T-helper 9 cell (primary cell): ENCODE data around the gene BPGM.
"Not testable (repeated sequence)": the region's sequence is repeated elsewhere in the genome, so short reads cannot be mapped to it uniquely, and the experiment has no call there.

Experiments
- DNase-seq: peaks from one replicate; pipeline ENCODE4 v3.0.0-alpha.2; 2020

Gene BPGM

GRCh38 chr7:134667899-134668298 is 21.2 kb downstream of the BPGM start:
- DNase-seq: no peak

- no peak for DNase-seq
Observed at GRCh38 chr7:134669388-134669787, 22.7 kb downstream of the BPGM start.

- peak; percentile 79 for DNase-seq
Observed at GRCh38 chr7:134669845-134670373, 23.3 kb downstream of the BPGM start.

- DNase-seq: no peak
Observed at GRCh38 chr7:134671609-134672008, 25.0 kb downstream of the BPGM start.

GRCh38 chr7:134674424-134674823 is 27.8 kb downstream of the BPGM start:
- DNase-seq: no peak

- no peak for DNase-seq
Observed at GRCh38 chr7:134676743-134677142, 30.1 kb downstream of the BPGM start.

- DNase-seq: no peak
Observed at GRCh38 chr7:134678115-134678514, 31.5 kb downstream of the BPGM start.

- DNase-seq: no peak
Observed at GRCh38 chr7:134679006-134679405, 32.4 kb downstream of the BPGM start.

GRCh38 chr7:134684165-134684564 is 37.5 kb downstream of the BPGM start:
- DNase-seq: no peak

- DNase-seq: no peak
Observed at GRCh38 chr7:134685250-134685649, 38.6 kb downstream of the BPGM start.

GRCh38 chr7:134686786-134687185 is 40.1 kb downstream of the BPGM start:
- no peak for DNase-seq

GRCh38 chr7:134689550-134689949 is 42.9 kb downstream of the BPGM start:
- not testable (repeated sequence) for DNase-seq

GRCh38 chr7:134690016-134690415 is 43.4 kb downstream of the BPGM start:
- DNase-seq: no peak

- DNase-seq: no peak
Observed at GRCh38 chr7:134690614-134691504, 44.2 kb downstream of the BPGM start.

GRCh38 chr7:134691546-134692343 is 45.1 kb downstream of the BPGM start:
- DNase-seq: no peak

- no peak for DNase-seq
Observed at GRCh38 chr7:134692344-134692705, 45.7 kb downstream of the BPGM start.

- no peak for DNase-seq
Observed at GRCh38 chr7:134693256-134693655, 46.6 kb downstream of the BPGM start.

- DNase-seq: no peak
Observed at GRCh38 chr7:134694299-134694698, 47.6 kb downstream of the BPGM start.

- DNase-seq: no peak
Observed at GRCh38 chr7:134694767-134695166, 48.1 kb downstream of the BPGM start.

- no peak for DNase-seq
Observed at GRCh38 chr7:134695321-134695860, 48.7 kb downstream of the BPGM start.

- DNase-seq: no peak
Observed at GRCh38 chr7:134696261-134696660, 49.6 kb downstream of the BPGM start.

GRCh38 chr7:134697205-134697886 is 50.7 kb downstream of the BPGM start:
- no peak for DNase-seq

GRCh38 chr7:134698481-134698880 is 51.8 kb downstream of the BPGM start:
- no peak for DNase-seq
